H1 (cell line): ENCODE data around the gene RAD51B. TPM values are rescaled to one million over a fixed set of nuclear protein-coding genes. Genes with fewer than 3 reads are reported as not detected.

Experiments used
- CEBPB ChIP-seq: IDR thresholded peaks from 2 replicates; pipeline ENCODE4 v1.6.1; 2012; ENCODE audit warnings: low read depth, low read length
- KDM4A ChIP-seq: IDR thresholded peaks from one replicate; pipeline ENCODE4 v1.7.1; 2012; ENCODE audit warnings: low read depth, mild to moderate bottlenecking, moderate library complexity, low read length, inconsistent platforms; ENCODE audit not compliant: severe bottlenecking
- polyA plus RNA-seq, 7 experiments: library from polyadenylated mRNA; depleted of rRNA in 3 of 7; stranded (reverse) in 5 of 7; unstranded in 2 of 7; fragments of >200 nt in 5 of 7; fragments of 200-250 nt in 2 of 7; gene quantifications; 1 replicate in 5 of 7; 2 replicates in 1 of 7; 4 replicates in 1 of 7; pipeline versions ENCODE4 v1.2.1 to v1.2.3, GENCODE V29; 2011 to 2013; ENCODE audit warnings: missing spikeins in 2 of 7, mixed read lengths in 2 of 7
- total RNA-seq: library from RNA; stranded (reverse); fragmentation: NEBNext Ultra II Directional; extraction: Animal tissue kit (Norgen Biotek cat#: 25700); gene quantifications from 2 replicates; pipeline ENCODE4 v1.2.1, GENCODE V29; 2021

Gene RAD51B
- total and polyA plus RNA-seq, 2 of the 8 experiments (the other 6 are each of a cell fraction or from before 2014, with no cell fraction given) = 3.9 to 14.9 TPM

DNA sequence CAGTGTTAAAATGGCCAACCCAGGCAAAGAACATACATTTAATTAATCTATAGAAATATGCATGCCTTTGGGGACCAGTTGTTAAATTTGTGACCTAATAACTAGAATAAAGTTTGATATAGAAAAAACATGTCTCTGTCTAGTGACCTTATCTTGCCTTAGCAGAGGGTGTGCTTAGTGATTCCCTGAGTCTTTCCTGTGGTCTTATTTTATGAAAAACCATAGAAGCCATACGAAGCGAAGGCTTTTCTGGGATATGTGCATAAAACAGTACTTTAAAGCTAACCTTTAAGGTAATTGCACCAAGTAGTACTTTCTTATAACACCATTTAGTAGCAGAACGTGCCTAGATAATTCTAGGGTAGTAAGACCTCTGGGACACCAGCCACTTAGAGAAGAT, 593.9 kb downstream of the RAD51B start (continued):
- no peak for TF ChIP-seq KDM4A
- no peak for TF ChIP-seq CEBPB
